GM18511 (cell line): ENCODE results near the gene SLC25A20.
A peak's percentile ranks its signal among the peaks of the same experiment; 100 is the strongest.
"Not testable (repeated sequence)": the region's sequence is repeated elsewhere in the genome, so short reads cannot be mapped to it uniquely, and the experiment has no call there.

Experiments
- ATAC-seq: cut with Tn5 transposase; IDR thresholded peaks from one replicate; pipeline ENCODE4 v1.9.1; 2021; ENCODE audit warnings: mild to moderate bottlenecking, moderate library complexity; ENCODE audit not compliant: unreplicated experiment

Gene SLC25A20

GRCh38 chr3:48847504-48848423, 50.9 kb downstream of the SLC25A20 start, which contains the start of gene PRKAR2A:
Gene PRKAR2A, minus strand, starts transcription at chr3:48847874. Its CDS starts 278 bp downstream, at chr3:48847596.
- ATAC-seq, result peak; percentile 89

GRCh38 chr3:48847053-48847503, 51.6 kb downstream of the SLC25A20 start:
- peak; percentile 44 for ATAC-seq

- no peak for ATAC-seq
Measured at GRCh38 chr3:48845170-48845569, 53.5 kb downstream of the SLC25A20 start.

GRCh38 chr3:48837163-48837562, 61.5 kb downstream of the SLC25A20 start:
- ATAC-seq, result no peak

GRCh38 chr3:48835650-48836366, 62.9 kb downstream of the SLC25A20 start:
- no peak for ATAC-seq

- ATAC-seq, result no peak
Measured at GRCh38 chr3:48832684-48833083, 66.0 kb downstream of the SLC25A20 start.

- ATAC-seq, result no peak
Measured at GRCh38 chr3:48830715-48831114, 68.0 kb downstream of the SLC25A20 start.

GRCh38 chr3:48829525-48829924, 69.2 kb downstream of the SLC25A20 start:
- not testable (repeated sequence) for ATAC-seq

GRCh38 chr3:48827874-48828273, 70.8 kb downstream of the SLC25A20 start:
- ATAC-seq, result not testable (repeated sequence)

- ATAC-seq, result no peak
Measured at GRCh38 chr3:48826451-48826850, 72.2 kb downstream of the SLC25A20 start.

GRCh38 chr3:48820612-48821324, 77.9 kb downstream of the SLC25A20 start:
- ATAC-seq, result no peak

- no peak for ATAC-seq
Measured at GRCh38 chr3:48819234-48820221, 79.2 kb downstream of the SLC25A20 start.

GRCh38 chr3:48811524-48811923, 87.2 kb downstream of the SLC25A20 start:
- no peak for ATAC-seq
